HL-60 (cell line): ENCODE results near the gene CKAP5.

Experiments
- GABPA ChIP-seq: IDR thresholded peaks from 2 replicates; pipeline ENCODE4 v1.6.1; 2012; ENCODE audit warnings: low read depth
- POLR2AphosphoS5 ChIP-seq: IDR thresholded peaks from 2 replicates; pipeline ENCODE4 v1.6.1; 2012; ENCODE audit warnings: low read depth
- REST ChIP-seq: IDR thresholded peaks from 2 replicates; pipeline ENCODE4 v1.6.1; 2012; ENCODE audit warnings: low read depth; ENCODE audit not compliant: insufficient replicate concordance
- SPI1 ChIP-seq: IDR thresholded peaks from 2 replicates; pipeline ENCODE4 v1.6.1; 2012; ENCODE audit warnings: low read depth, mild to moderate bottlenecking, borderline replicate concordance
- TF ChIP-seq, protein P1 (sequence below): IDR thresholded peaks from one replicate; pipeline ENCODE4 v1.5.1; 2011; ENCODE audit warnings: low read length, control low read depth, inconsistent platforms; ENCODE audit not compliant: insufficient read depth

DNA sequence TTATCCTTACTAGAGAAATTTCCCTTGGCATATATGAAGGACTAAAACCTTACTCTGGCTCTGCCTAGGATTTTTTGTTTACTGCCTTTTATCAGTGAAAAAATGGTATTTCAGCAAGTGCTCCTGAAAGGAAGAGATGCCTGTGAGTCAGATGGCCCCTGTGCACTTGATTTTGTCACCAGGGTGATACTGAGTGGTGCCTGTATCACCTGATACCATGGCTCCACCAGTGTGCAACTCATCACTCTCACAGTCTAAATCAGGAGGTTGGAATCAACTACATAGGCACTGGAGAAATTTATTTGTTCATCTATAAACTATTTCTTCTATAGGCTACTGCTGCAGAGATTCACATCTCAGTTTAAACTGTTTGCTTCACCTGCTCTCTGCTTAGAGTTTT lies 83.8 kb downstream of the CKAP5 start:
- TF ChIP-seq POLR2AphosphoS5 (no peak), REST (no peak), GABPA (no peak), SPI1 (no peak)
- TF ChIP-seq, protein P1, sequence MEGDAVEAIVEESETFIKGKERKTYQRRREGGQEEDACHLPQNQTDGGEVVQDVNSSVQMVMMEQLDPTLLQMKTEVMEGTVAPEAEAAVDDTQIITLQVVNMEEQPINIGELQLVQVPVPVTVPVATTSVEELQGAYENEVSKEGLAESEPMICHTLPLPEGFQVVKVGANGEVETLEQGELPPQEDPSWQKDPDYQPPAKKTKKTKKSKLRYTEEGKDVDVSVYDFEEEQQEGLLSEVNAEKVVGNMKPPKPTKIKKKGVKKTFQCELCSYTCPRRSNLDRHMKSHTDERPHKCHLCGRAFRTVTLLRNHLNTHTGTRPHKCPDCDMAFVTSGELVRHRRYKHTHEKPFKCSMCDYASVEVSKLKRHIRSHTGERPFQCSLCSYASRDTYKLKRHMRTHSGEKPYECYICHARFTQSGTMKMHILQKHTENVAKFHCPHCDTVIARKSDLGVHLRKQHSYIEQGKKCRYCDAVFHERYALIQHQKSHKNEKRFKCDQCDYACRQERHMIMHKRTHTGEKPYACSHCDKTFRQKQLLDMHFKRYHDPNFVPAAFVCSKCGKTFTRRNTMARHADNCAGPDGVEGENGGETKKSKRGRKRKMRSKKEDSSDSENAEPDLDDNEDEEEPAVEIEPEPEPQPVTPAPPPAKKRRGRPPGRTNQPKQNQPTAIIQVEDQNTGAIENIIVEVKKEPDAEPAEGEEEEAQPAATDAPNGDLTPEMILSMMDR: no peak
